ENCODE results near the gene ATP1B1.

The ATP1B1 gene

GRCh38 chr1:169156580-169156979 is 50.1 kb downstream of the ATP1B1 start:
- Histone ChIP-seq H3K9ac (ENCODE audit: low read depth, low read length, poor library complexity) (no peak overlapping the region), H3K4me3 (ENCODE audit: low read length in 2 of 2) (no peak overlapping the region), H2BK120ac (ENCODE audit: low read depth, low read length) (no peak overlapping the region), H3K9me3 (replicated peaks in 1 of 2; ENCODE audit: control insufficient read depth in 2 of 2, insufficient read depth in 1 of 2, low read depth in 1 of 2, low read length in 2 of 2) (no peaks in the 10 kb centered on the region), H2AK5ac (ENCODE audit: low read depth, low read length) (no peak overlapping the region), H4K91ac (ENCODE audit: low read depth, low read length, poor library complexity) (no peak overlapping the region), H3K79me1 (ENCODE audit: low read depth, low read length) (no peaks in the 10 kb centered on the region), H3K4ac (ENCODE audit: low read length) (no peak overlapping the region), H2BK15ac (ENCODE audit: low read length) (no peak overlapping the region), H3K36me3 (replicated peaks in 1 of 2; ENCODE audit: control insufficient read depth in 2 of 2, insufficient read depth in 2 of 2, low read length in 2 of 2) (no peaks in the 10 kb centered on the region), H3K18ac (ENCODE audit: low read length) (no peak overlapping the region), H3K27ac (replicated peaks; ENCODE audit: low read length) (no peak overlapping the region), H3K27me3 (ENCODE audit: control insufficient read depth in 3 of 3, insufficient read depth in 3 of 3, low read depth in 1 of 3, low read length in 3 of 3) (no peaks in the 10 kb centered on the region), H3K4me1 (ENCODE audit: control insufficient read depth in 2 of 2, insufficient read depth in 1 of 2, low read depth in 1 of 2, low read length in 2 of 2) (peaks cover 0 to 2% of the 10 kb centered on the region in 2 donors), H2BK5ac (ENCODE audit: low read length) (no peak overlapping the region), H3K23ac (ENCODE audit: low read depth, low read length, poor library complexity) (no peak overlapping the region), H2AFZ (ENCODE audit: low read length) (no peak overlapping the region), H2BK12ac (ENCODE audit: low read length) (no peak overlapping the region), H3K4me2 (ENCODE audit: insufficient read depth, low read length, poor library complexity, severe bottlenecking) (no peak overlapping the region), H4K8ac (ENCODE audit: low read depth, low read length) (no peak overlapping the region), H3K14ac (ENCODE audit: low read length) (no peak overlapping the region)
- whole genome bisulfite sequencing, 2 donors (ENCODE audit: extremely low coverage in 2 of 2, insufficient read length in 2 of 2, insufficient replicate concordance in 1 of 2): no CpG with 5 or more reads among the region's 3 CpGs
- no peak for DNase-seq (ENCODE audit: low spot score)

GRCh38 chr1:169160845-169161495 is 54.5 kb downstream of the ATP1B1 start:
- WGBS, 2 donors (ENCODE audit: extremely low coverage in 2 of 2, insufficient read length in 2 of 2, insufficient replicate concordance in 1 of 2): no CpG with 5 or more reads among the region's 3 CpGs
- Histone ChIP-seq H2BK5ac (ENCODE audit: low read length) (no peak overlapping the region), H3K79me1 (ENCODE audit: low read depth, low read length) (peaks cover 1% of the 10 kb centered on the region), H3K4me2 (ENCODE audit: insufficient read depth, low read length, poor library complexity, severe bottlenecking) (no peak overlapping the region), H2AFZ (ENCODE audit: low read length) (no peak overlapping the region), H3K18ac (ENCODE audit: low read length) (no peak overlapping the region), H4K91ac (ENCODE audit: low read depth, low read length, poor library complexity) (no peak overlapping the region), H3K4ac (ENCODE audit: low read length) (no peak overlapping the region), H3K9me3 (replicated peaks in 1 of 2; ENCODE audit: control insufficient read depth in 2 of 2, insufficient read depth in 1 of 2, low read depth in 1 of 2, low read length in 2 of 2) (peaks cover 0 to 2% of the 10 kb centered on the region in 2 donors), H3K4me3 (ENCODE audit: low read length in 2 of 2) (no peak overlapping the region), H3K36me3 (replicated peaks in 1 of 2; ENCODE audit: control insufficient read depth in 2 of 2, insufficient read depth in 2 of 2, low read length in 2 of 2) (no peaks in the 10 kb centered on the region), H4K8ac (ENCODE audit: low read depth, low read length) (no peak overlapping the region), H3K27ac (replicated peaks; ENCODE audit: low read length) (no peak overlapping the region), H2BK12ac (ENCODE audit: low read length) (no peak overlapping the region), H3K4me1 (ENCODE audit: control insufficient read depth in 2 of 2, insufficient read depth in 1 of 2, low read depth in 1 of 2, low read length in 2 of 2) (peaks cover 0 to 2% of the 10 kb centered on the region in 2 donors), H2AK5ac (ENCODE audit: low read depth, low read length) (no peak overlapping the region), H3K9ac (ENCODE audit: low read depth, low read length, poor library complexity) (no peak overlapping the region), H3K14ac (ENCODE audit: low read length) (no peak overlapping the region), H2BK15ac (ENCODE audit: low read length) (no peak overlapping the region), H3K23ac (ENCODE audit: low read depth, low read length, poor library complexity) (no peak overlapping the region), H2BK120ac (ENCODE audit: low read depth, low read length) (no peak overlapping the region), H3K27me3 (ENCODE audit: control insufficient read depth in 3 of 3, insufficient read depth in 3 of 3, low read depth in 1 of 3, low read length in 3 of 3) (no peaks in the 10 kb centered on the region)
- no peak for DNase-seq (ENCODE audit: low spot score)

GRCh38 chr1:169161496-169162194 is 55.2 kb downstream of the ATP1B1 start:
- no peak overlapping the region for H4K8ac ChIP-seq (ENCODE audit: low read depth, low read length)
- peaks cover 1% of the 10 kb centered on the region for H3K79me1 ChIP-seq (ENCODE audit: low read depth, low read length)
- H3K18ac ChIP-seq (ENCODE audit: low read length): no peak overlapping the region
- no peak overlapping the region for H3K9ac ChIP-seq (ENCODE audit: low read depth, low read length, poor library complexity)
- H3K14ac ChIP-seq (ENCODE audit: low read length): no peak overlapping the region
- H3K4me3 ChIP-seq (ENCODE audit: low read length in 2 of 2): no peak overlapping the region
- H4K91ac ChIP-seq (ENCODE audit: low read depth, low read length, poor library complexity): no peak overlapping the region
- peaks cover 0 to 2% of the 10 kb centered on the region in 2 donors for H3K9me3 ChIP-seq (replicated peaks in 1 of 2; ENCODE audit: control insufficient read depth in 2 of 2, insufficient read depth in 1 of 2, low read depth in 1 of 2, low read length in 2 of 2)
- no peak overlapping the region for H3K27ac ChIP-seq (replicated peaks; ENCODE audit: low read length)
- no peak overlapping the region for H3K4me2 ChIP-seq (ENCODE audit: insufficient read depth, low read length, poor library complexity, severe bottlenecking)
- no peak overlapping the region for H2AFZ ChIP-seq (ENCODE audit: low read length)
- no peak overlapping the region for H2AK5ac ChIP-seq (ENCODE audit: low read depth, low read length)
- no peak overlapping the region for H3K4ac ChIP-seq (ENCODE audit: low read length)
- H3K4me1 ChIP-seq (ENCODE audit: control insufficient read depth in 2 of 2, insufficient read depth in 1 of 2, low read depth in 1 of 2, low read length in 2 of 2): peaks cover 0 to 2% of the 10 kb centered on the region in 2 donors
- no CpG with 5 or more reads among the region's 4 CpGs for WGBS, 2 donors (ENCODE audit: extremely low coverage in 2 of 2, insufficient read length in 2 of 2, insufficient replicate concordance in 1 of 2)
- DNase-seq (ENCODE audit: low spot score): no peak
- H2BK5ac ChIP-seq (ENCODE audit: low read length): no peak overlapping the region
- no peak overlapping the region for H2BK15ac ChIP-seq (ENCODE audit: low read length)
- H3K23ac ChIP-seq (ENCODE audit: low read depth, low read length, poor library complexity): no peak overlapping the region
- H3K36me3 ChIP-seq (replicated peaks in 1 of 2; ENCODE audit: control insufficient read depth in 2 of 2, insufficient read depth in 2 of 2, low read length in 2 of 2): no peaks in the 10 kb centered on the region
- H2BK12ac ChIP-seq (ENCODE audit: low read length): no peak overlapping the region
- H2BK120ac ChIP-seq (ENCODE audit: low read depth, low read length): no peak overlapping the region
- no peaks in the 10 kb centered on the region for H3K27me3 ChIP-seq (ENCODE audit: control insufficient read depth in 3 of 3, insufficient read depth in 3 of 3, low read depth in 1 of 3, low read length in 3 of 3)

- Histone ChIP-seq H3K4me3 (ENCODE audit: low read length in 2 of 2) (no peak overlapping the region), H3K79me1 (ENCODE audit: low read depth, low read length) (peaks cover 1% of the 10 kb centered on the region), H3K9me3 (replicated peaks in 1 of 2; ENCODE audit: control insufficient read depth in 2 of 2, insufficient read depth in 1 of 2, low read depth in 1 of 2, low read length in 2 of 2) (peaks cover 0 to 2% of the 10 kb centered on the region in 2 donors), H3K4me2 (ENCODE audit: insufficient read depth, low read length, poor library complexity, severe bottlenecking) (no peak overlapping the region), H3K14ac (ENCODE audit: low read length) (no peak overlapping the region), H3K4me1 (ENCODE audit: control insufficient read depth in 2 of 2, insufficient read depth in 1 of 2, low read depth in 1 of 2, low read length in 2 of 2) (no peaks in the 10 kb centered on the region), H3K18ac (ENCODE audit: low read length) (no peak overlapping the region), H2AFZ (ENCODE audit: low read length) (no peak overlapping the region), H2BK120ac (ENCODE audit: low read depth, low read length) (no peak overlapping the region), H2AK5ac (ENCODE audit: low read depth, low read length) (no peak overlapping the region), H4K91ac (ENCODE audit: low read depth, low read length, poor library complexity) (no peak overlapping the region), H3K36me3 (replicated peaks in 1 of 2; ENCODE audit: control insufficient read depth in 2 of 2, insufficient read depth in 2 of 2, low read length in 2 of 2) (no peaks in the 10 kb centered on the region), H4K8ac (ENCODE audit: low read depth, low read length) (no peak overlapping the region), H3K9ac (ENCODE audit: low read depth, low read length, poor library complexity) (no peak overlapping the region), H3K4ac (ENCODE audit: low read length) (no peak overlapping the region), H2BK15ac (ENCODE audit: low read length) (no peak overlapping the region), H2BK5ac (ENCODE audit: low read length) (no peak overlapping the region), H3K27me3 (ENCODE audit: control insufficient read depth in 3 of 3, insufficient read depth in 3 of 3, low read depth in 1 of 3, low read length in 3 of 3) (no peaks in the 10 kb centered on the region), H3K23ac (ENCODE audit: low read depth, low read length, poor library complexity) (no peak overlapping the region), H3K27ac (replicated peaks; ENCODE audit: low read length) (no peak overlapping the region), H2BK12ac (ENCODE audit: low read length) (no peak overlapping the region)
- no CpG with 5 or more reads among the region's 5 CpGs for WGBS, 2 donors (ENCODE audit: extremely low coverage in 2 of 2, insufficient read length in 2 of 2, insufficient replicate concordance in 1 of 2)
- no peak for DNase-seq (ENCODE audit: low spot score)
These were observed 56.6 kb downstream of the ATP1B1 start for GRCh38 chr1:169163059-169163458.

Data from neuronal stem cell (in vitro differentiated cells).